Hematopoietic multipotent progenitor cell treated with erythropoietin and hydrocortisone succinate and interleukin-3 and kit ligand, for 15 days (in vitro differentiated cells): ENCODE results near the gene PLA2G5.
"Not testable (repeated sequence)": the region's sequence is repeated elsewhere in the genome, so short reads cannot be mapped to it uniquely, and the experiment has no call there.

Source experiments
- DNase-seq: peaks from one replicate; pipeline ENCODE4 v3.0.0-alpha.2; 2015; ENCODE audit warnings: low spot score

The PLA2G5 gene

DNA sequence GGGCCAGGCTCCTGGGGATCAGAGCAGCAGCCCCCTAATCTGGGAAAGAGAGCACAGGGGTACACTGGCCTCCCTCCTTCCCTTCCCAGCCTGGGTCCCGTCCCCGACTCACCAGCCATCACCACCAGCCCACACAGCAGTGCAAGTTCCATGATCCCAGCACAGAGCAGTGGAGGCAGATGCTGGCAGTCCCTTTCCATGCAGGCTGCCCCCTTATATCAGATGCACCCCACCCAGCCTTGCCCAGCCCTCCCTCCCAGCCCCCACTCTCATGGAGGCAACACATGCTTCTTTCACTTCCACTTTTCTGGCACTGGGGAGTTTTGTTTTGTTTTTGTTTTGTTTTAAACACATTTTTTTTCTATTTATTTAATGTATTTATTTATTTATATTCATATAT, 49.4 kb downstream of the PLA2G5 start, which contains the start of gene PLA2G2D:
PLA2G2D (minus strand) TSS at position 190 of the 400 bp plus-strand sequence; CDS start at position 152, 38 bp downstream.
- no peak for DNase-seq

DNA sequence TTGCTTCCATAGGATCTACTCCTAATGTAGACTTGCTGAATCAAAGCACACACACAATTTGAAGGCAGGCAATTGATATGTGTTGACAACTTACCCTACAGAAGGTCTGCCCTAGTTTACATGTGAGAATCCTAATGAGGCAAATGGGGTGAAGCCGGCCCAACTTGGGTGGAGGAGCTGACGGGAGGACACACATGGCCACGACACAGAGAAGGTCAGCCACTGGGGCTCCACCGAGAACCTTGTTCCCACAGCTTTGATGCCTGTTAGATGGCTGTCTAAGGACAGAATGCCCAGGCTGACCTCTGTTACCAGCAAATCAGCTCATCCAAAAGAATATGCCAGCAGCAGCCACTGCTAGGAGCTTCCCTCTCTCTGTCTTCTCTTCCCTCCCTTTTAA, 50.8 kb downstream of the PLA2G5 start:
- DNase-seq, result no peak

DNA sequence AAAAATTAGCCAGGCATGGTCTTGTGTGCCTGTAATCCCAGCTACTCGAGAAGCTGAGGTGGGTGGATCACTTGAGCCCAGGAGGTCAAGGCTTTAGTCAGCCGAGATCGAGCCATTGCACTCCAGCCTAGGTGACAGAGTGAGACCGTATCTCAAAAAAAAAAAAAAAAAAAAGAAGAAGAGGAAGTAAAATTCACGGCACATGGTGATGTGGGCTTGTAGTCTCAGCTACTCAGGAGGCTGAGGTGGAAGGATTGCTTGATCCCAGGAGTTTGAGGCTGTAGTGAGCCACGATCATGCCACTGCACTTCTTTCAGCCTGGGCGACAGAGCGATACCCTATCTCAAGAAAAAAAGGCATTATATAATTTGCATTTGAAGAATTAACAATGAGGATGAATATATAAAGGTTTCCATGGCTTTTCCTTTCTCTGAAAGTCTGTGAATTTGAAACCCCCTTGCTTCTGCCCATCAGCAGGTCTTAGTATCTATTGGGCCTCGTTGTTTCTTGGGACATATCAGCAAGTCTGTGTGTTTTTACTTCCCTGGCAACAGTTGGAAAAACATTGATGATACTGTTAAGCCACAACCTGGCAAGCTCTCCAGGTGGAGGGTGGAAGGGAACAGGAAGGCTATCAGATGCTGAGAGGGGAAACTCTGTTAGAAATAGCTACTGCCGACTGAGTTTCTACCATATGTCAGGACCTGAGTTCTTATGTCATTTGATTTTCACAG, 53.9 kb downstream of the PLA2G5 start:
- no peak for DNase-seq

DNA sequence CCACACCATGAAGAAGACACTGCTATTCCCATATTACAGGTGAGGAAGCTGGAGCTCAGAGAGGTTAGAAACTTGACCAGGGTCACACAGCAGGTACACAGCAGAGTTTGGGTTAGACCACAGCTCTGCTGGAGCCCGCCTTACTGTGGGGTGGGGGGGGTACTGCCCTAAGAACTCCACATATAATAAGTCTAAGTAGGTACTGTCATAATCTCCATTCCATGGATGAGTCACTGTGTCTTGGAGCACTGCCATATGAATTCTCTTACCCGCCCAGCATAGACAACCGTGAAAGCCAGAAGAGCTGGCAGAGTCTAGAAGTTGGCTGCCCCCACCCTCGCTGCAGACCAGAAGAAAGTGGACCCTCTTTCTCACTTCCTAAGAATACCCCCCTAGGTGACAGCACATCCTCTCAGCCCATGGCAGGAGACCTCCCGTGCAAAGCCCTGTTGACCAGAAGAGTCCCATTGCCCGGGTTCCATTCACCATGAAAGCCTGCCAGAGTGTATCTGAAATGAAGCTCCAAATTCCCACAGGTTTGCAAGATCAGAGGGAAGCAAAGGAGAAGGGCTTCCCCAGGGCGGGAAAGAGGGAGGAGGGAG, 54.6 kb downstream of the PLA2G5 start:
- DNase-seq, result peak; percentile 61

DNA sequence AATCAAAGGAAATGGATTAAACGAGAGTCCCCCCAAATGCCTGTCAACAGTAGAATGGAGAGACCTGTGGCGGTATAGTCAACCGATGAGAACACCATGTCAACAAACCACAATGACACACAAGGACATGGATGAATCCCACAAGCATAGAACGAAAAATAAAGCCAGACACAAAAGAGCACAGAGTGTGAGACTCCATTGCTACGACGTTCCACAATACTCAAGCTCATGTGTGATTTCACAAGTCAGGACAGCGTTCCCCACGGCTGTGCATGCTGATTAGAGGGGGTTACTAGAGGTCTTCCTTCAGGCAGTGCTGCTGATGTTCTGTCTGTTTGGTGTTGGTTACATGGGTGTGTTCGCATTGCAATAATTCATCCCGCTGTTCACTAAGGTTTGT, 55.1 kb downstream of the PLA2G5 start:
- no peak for DNase-seq

DNA sequence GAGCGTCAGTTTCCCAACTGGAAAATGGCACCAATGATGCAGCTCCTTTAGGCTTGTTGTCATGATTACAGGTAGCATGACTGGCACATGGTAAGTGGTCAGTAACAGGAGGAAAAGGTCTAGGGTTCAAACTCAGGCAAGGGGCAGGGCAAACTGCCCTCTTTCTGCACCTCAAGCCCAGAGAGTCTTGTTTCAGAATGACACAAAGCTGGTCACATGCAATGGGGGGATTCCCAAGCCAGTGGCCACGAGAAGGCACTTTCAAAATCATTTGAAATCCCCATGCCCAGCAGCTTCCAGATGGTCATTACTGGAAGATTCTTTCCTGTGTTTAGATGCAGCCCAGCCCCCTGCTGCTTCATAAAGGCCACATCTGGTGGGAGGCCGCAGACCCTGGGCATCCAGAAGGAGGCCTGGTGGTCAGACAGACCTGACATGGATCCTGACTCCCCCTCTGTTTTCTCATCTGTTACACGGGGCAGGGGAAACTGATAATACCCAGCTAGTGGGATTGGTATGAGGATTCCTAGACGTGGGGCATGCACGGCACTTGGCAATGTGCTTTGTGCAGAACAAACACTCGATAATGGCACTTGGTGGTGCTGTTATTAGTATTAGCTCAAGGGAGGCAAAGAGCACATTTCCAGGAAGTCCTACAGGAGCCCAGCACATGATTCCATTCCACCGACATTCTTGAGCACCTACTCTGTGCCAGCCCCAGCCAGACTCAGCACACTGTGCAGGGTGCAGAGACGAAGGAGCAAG, 56.2 kb downstream of the PLA2G5 start:
- DNase-seq, result no peak

DNA sequence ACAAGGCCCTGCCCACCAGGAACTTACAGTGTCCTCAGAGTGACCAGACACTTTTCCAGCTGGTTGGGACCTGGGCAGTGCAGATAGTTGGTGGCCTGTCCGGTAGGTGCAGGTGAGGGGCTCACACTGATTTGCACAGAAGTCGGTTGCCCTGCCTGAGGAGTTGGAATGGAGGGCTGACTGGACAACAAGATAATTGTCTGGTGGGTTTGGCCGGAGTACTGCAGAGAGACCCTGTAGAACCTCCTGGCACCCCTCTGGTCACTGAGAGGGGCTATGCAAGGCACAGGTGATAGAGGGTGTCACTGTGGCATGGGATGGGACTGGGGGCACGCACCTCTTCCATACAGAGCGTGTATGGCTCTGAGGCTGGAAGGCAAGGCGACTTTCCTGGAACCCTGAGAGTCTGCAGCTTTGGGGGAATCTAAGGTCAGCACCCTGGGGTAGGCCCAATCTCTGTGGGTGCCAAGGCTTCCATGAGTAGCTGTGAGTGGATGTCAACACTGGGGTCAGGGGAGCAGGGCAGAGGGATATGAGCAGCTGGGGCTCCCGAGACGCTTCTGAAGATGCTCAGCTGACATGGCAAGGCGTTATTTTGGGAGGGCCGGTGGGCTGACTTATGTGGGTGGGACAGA, 56.9 kb downstream of the PLA2G5 start:
- no peak for DNase-seq

DNA sequence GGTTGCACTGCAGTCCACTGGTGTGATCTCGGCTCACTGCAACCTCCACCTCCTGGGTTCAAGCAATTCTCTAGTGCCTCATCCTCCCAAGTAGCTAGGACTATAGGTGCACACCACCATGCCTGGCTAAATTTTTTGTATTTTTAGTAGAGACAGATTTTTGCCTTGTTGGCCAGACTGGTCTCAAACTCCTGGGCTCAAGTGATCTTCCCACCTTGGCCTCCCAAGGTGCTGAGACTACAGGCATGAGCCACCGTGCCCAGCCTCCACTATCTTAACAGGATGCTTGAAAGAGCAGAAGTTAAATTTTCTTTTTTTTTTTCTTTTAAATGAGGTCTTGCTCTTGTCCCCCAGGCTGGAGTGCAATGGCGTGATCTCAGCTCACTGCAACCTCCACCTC, 60.5 kb downstream of the PLA2G5 start:
- not testable (repeated sequence) for DNase-seq

DNA sequence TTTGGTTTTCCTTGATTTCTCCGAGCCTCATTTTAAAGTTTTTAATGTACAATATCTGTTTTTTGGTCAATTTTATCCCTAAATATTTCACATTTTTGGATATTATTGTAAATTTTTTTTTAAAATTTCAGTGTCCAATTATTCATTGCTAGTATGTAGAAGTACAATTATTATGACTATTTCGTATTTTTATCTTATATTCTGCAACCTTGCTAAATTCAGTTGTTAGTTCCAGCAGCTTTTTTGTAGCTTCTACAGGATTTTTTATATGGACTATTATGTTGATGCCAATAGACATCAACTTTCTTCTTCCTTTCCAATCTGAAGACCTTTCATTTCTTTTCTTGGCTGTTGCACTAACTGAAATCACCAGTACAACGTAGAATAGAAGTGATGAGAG, 65.0 kb downstream of the PLA2G5 start:
- no peak for DNase-seq

DNA sequence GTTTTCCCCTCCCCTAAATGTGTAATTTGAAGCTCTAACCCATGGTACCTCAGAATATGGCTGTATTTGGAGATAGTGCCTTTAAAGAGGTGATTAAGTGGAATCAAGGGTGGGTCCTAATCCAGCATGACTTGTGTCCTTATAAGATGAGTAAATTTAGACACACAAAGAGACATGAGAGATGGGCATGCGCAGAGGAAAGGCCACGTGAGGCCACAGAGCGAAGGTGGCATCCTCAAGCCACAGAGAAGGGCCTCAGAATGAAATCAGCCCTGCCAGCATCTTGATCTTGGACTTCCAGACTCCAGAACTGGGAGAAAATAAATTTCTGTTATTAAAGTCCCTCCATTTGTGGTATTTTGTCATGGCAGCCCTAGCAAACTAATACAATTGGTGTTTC, 66.3 kb downstream of the PLA2G5 start:
- DNase-seq, result no peak

DNA sequence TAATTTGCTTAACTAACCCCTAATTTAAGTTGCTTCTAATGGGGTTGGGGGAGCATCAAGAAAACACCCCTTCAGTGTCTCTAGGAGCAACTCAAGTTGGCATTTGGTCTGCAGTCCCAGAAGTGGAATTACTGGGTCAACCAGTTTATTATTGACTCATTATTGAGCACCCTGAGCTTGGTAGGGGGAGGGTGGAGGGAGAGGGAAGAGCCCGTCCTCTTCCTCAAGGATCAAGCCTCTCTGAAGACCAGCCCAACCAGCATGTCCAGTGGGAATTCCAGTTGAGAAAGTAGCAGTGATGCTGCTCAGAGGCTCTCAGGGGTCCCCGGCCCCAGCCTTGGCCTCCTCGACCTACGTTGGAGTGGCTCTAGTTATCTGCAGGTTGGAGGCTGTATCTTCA, 67.1 kb downstream of the PLA2G5 start:
- no peak for DNase-seq

DNA sequence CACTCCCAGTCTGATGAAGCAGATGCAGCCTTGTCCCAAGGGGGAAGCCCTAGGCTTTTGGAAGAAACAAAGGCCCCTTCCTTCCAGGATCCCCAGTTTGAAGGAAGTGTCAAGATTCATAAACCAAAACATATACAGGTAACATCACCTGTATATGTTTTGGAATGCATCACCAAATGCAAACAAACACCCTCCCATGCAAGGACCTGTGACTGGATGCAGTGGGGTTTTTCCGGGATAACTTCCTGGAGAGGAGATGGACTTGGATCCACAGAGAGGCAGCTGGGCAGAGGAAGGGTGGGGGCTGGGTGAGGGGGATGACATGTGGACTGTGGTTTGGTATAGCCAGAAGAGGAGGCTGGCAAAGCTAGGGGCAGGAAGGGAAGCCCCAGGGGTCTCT, 67.6 kb downstream of the PLA2G5 start:
- DNase-seq, result no peak

DNA sequence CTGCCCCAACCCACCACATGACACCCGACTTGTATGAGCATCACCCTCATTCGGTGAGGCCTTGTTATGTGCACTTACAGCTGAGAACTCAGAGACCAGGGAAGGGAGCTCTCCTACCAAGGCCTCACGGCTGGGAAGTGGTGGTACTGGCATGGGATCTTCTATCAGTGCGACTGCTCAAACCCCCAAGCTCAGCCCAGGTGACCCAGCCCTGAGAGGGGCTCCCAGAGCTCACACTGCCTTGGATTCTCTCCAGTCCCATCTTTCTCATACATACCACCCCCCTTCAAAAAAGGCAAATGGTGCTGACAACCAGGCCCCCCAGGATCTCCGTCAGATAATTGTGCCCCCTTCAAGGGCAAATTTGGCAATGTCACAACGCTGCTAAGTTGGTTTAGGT, 68.4 kb downstream of the PLA2G5 start:
- DNase-seq, result no peak

DNA sequence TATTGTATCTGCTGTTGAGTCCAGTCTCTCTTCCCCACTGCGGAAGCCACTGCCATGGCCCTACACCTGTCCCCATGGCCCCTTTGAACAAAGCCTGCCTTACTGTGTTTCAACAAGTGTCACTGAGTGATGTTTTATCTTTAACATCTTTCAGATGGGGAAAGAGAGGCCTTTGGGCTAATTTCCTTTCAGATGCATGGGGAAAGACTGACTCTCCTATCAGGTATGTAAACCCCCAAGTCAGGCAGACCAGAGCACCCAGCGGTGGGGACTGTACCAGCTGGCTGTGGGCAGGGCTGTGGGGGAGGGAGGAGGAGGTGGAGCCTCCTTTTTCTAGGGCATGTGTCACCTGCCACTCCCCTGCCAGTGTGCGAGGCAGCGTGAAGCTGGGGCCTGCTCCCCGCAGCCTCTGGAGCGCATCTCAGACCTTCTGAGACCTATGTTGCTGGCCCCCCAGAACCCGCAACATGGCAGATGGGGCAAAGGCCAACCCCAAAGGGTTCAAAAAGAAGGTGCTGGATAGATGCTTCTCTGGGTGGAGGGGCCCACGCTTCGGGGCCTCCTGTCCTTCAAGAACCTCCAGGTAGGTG, 69.1 kb downstream of the PLA2G5 start, which contains the start of gene PLA2G2F:
PLA2G2F (plus strand) TSS at position 363 of the 590 bp plus-strand sequence; CDS start at position 468, 105 bp downstream.
- DNase-seq, result no peak

DNA sequence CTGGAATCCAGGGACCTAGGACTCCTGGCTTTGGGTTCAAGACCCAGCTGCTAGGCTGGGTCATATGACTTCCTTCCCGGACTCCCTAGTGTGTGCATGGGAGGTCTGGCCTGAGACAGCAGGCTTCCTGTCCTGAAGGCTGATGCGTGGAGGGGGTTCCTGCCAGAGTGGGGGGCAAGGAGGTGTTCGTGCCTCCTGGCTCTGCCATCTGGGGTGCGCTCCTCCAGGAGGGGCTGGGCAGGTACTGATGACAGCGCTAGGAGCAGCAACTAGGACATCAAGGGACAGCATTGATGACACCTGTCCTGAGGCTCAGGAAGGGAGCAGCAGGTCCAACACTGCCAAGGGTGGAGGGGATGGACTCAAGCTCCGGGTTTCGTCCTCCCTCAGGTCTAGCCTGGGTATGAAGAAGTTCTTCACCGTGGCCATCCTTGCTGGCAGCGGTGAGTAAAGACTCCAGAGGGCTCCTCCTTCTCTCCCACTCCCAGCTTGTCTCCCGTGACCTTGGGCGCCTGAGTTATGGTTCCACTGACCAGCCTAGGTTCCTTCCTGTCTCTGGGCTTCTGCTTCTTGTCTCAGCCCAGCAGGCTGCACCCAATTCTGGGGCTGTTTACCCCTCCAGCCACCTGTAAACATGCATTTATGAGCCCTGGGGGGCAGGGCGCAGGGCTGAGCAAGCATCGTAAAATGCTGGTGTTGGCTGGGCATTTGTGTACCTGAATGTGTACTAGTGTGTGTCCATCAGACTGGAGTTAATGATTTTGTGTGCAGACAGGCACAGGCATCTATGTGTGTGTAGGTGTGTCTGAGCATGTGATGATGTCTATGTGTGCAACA, 70.0 kb downstream of the PLA2G5 start:
- no peak for DNase-seq

DNA sequence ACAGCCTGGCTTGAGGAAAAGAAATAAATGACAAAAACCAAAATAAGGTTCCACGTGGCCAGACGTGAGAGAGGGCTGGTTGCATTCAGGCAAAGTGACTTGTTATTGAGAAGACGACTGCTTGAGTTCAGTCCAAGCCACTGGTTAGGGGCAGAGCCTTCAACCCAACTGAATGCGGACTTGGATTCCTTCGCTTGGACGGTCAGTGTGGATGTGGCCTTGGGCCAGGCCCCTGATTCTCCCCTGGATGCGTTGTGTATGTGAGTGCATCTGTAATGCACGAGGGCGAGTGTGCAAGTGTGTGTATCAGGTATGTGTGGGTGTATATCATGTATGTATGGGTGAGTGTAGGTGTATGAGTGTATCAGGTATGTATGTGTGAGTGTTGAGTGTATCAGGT, 71.0 kb downstream of the PLA2G5 start:
- DNase-seq, result no peak

DNA sequence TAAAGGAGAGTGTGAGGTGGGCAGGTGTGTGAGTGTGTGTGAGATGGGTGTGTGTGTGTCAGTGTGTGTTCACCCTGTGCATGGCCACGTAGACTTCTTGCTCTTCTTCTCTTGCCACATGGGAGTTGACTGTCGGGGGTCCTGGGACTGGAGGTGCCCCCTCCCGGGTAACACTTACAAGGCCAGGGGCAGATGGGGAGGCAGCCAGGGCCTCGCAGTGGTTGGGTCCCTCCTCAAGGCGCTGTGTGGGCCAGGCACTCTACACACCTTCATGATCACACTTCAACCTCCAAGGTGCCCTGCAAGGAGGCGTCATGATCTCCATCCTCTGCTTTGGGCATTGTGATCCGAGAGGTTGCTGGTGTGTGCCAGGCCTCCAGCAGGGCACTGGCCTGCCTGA, 71.5 kb downstream of the PLA2G5 start:
- DNase-seq, result no peak
